ENCODE results near the gene CHRNB2. TPM values are rescaled to one million over a fixed set of nuclear protein-coding genes. Genes with fewer than 3 reads are reported as not detected.

Gene CHRNB2
- total and polyA plus RNA-seq, 2 of the 8 experiments (the other 6 are each of a cell fraction or from before 2014, with no cell fraction given), result 3.1 to 4.1 TPM

GRCh38 chr1:154557248-154557938 lies 10.2 kb upstream of the CHRNB2 start (continued):
- TF ChIP-seq CHD7 (IDR thresholded peaks at IDR 0.05; ENCODE audit: insufficient replicate concordance, low read length), result no peak
- TF ChIP-seq BRCA1 (IDR thresholded peaks at IDR 0.05; ENCODE audit: low read depth, low read length), result no peak
- no peak for TF ChIP-seq RFX5 (IDR thresholded peaks at IDR 0.05; ENCODE audit: borderline replicate concordance, low read depth, low read length)
- no peak for TF ChIP-seq TBP (IDR thresholded peaks at IDR 0.05; ENCODE audit: low read depth, low read length)
- no peak for TF ChIP-seq KDM1A (IDR thresholded peaks at IDR 0.05; ENCODE audit: borderline replicate concordance, low read length)
- no peak for TF ChIP-seq ATF2 (IDR thresholded peaks at IDR 0.05; ENCODE audit: low read length)
- TF ChIP-seq EP300 (IDR thresholded peaks at IDR 0.05; ENCODE audit: borderline replicate concordance in 1 of 2, low read depth in 2 of 2, low read length in 2 of 2), result no peak
- TF ChIP-seq E2F6 (IDR thresholded peaks at IDR 0.05), result no peak

Measured in H1 (cell line).